HG03460 (cell line): ENCODE data around the gene LFNG.
"Not testable (repeated sequence)": the region's sequence is repeated elsewhere in the genome, so short reads cannot be mapped to it uniquely, and the experiment has no call there.

Experiments
- ATAC-seq: cut with Tn5 transposase; IDR thresholded peaks from one replicate; pipeline ENCODE4 v1.9.1; 2021; ENCODE audit not compliant: unreplicated experiment

Gene LFNG

GRCh38 chr7:2542916-2543871 lies 23.6 kb downstream of the LFNG start:
- no peak for ATAC-seq

- no peak for ATAC-seq
These were observed 25.1 kb downstream of the LFNG start for GRCh38 chr7:2544541-2545188.

- no peak for ATAC-seq
These were observed 26.3 kb downstream of the LFNG start for GRCh38 chr7:2545746-2546425.

GRCh38 chr7:2546776-2547586 lies 27.4 kb downstream of the LFNG start:
- ATAC-seq = no peak

- ATAC-seq = no peak
These were observed 31.8 kb downstream of the LFNG start for GRCh38 chr7:2551418-2551817.

- ATAC-seq = no peak
These were observed 33.5 kb downstream of the LFNG start for GRCh38 chr7:2553108-2553507.

- no peak for ATAC-seq
These were observed 34.4 kb downstream of the LFNG start for GRCh38 chr7:2553831-2554581.

- no peak for ATAC-seq
These were observed 35.1 kb downstream of the LFNG start for GRCh38 chr7:2554661-2555111.

GRCh38 chr7:2555121-2556052 lies 35.8 kb downstream of the LFNG start, which contains the start of gene BRAT1:
Gene BRAT1 (minus strand): TSS chr7:2555524. CDS start chr7:2554431, 1,093 bp downstream.
- ATAC-seq = peak; percentile 69

GRCh38 chr7:2558629-2559282 lies 39.2 kb downstream of the LFNG start, which contains the start of gene IQCE:
Gene IQCE (plus strand): TSS chr7:2558979. CDS start chr7:2559182, 203 bp downstream.
- ATAC-seq = peak; percentile 46

GRCh38 chr7:2559283-2559950 lies 39.8 kb downstream of the LFNG start:
- peak; percentile 9 for ATAC-seq

- ATAC-seq = not testable (repeated sequence)
These were observed 44.4 kb downstream of the LFNG start for GRCh38 chr7:2563955-2564354.

- no peak for ATAC-seq
These were observed 45.5 kb downstream of the LFNG start for GRCh38 chr7:2564970-2565540.

- peak; percentile 30 for ATAC-seq
These were observed 46.8 kb downstream of the LFNG start for GRCh38 chr7:2566348-2566889.

- ATAC-seq = peak; percentile 69
These were observed 47.5 kb downstream of the LFNG start for GRCh38 chr7:2566890-2567678.

GRCh38 chr7:2567679-2568278 lies 48.2 kb downstream of the LFNG start:
- ATAC-seq = no peak
